Fibroblast of pulmonary artery (primary cell): ENCODE results near the gene CNTNAP5.

ENCODE experiments used
- DNase-seq: peaks from one replicate; pipeline ENCODE4 v3.0.0-alpha.2; 2010; ENCODE audit warnings: low read depth
- H3K4me3 ChIP-seq: replicated peaks from 2 replicates; pipeline ENCODE4 v1.5.1; 2011; ENCODE audit warnings: low read depth, mild to moderate bottlenecking, control low read depth, low read length, moderate library complexity
- TF ChIP-seq, protein P1 (sequence below): IDR thresholded peaks from 2 replicates; pipeline ENCODE4 v1.5.1; 2011; ENCODE audit warnings: mild to moderate bottlenecking, control low read depth, low read length, inconsistent platforms; ENCODE audit errors: missing control alignments

Gene CNTNAP5

DNA sequence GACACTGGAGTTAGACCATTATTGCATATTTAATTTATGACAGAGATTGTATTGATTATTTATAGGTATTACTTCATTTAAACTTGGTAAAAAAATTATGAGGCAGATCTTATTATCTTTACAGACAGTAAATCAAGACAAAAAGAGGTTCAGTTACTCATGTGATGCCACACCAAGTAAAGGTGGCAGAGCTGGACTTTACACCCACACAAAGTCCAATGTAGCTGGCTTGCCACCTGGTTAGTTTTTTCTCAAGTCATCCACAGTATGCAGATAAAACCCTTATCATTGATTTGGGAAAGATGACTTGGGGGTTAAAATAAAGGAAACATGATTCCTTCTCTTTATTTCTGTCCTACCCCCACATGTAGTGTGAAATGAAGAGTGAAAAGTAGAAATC lies 137.2 kb downstream of the CNTNAP5 start:
- no peak for DNase-seq
- H3K4me3 ChIP-seq, result no peak overlapping the region
- TF ChIP-seq, protein P1, sequence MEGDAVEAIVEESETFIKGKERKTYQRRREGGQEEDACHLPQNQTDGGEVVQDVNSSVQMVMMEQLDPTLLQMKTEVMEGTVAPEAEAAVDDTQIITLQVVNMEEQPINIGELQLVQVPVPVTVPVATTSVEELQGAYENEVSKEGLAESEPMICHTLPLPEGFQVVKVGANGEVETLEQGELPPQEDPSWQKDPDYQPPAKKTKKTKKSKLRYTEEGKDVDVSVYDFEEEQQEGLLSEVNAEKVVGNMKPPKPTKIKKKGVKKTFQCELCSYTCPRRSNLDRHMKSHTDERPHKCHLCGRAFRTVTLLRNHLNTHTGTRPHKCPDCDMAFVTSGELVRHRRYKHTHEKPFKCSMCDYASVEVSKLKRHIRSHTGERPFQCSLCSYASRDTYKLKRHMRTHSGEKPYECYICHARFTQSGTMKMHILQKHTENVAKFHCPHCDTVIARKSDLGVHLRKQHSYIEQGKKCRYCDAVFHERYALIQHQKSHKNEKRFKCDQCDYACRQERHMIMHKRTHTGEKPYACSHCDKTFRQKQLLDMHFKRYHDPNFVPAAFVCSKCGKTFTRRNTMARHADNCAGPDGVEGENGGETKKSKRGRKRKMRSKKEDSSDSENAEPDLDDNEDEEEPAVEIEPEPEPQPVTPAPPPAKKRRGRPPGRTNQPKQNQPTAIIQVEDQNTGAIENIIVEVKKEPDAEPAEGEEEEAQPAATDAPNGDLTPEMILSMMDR, result no peak

DNA sequence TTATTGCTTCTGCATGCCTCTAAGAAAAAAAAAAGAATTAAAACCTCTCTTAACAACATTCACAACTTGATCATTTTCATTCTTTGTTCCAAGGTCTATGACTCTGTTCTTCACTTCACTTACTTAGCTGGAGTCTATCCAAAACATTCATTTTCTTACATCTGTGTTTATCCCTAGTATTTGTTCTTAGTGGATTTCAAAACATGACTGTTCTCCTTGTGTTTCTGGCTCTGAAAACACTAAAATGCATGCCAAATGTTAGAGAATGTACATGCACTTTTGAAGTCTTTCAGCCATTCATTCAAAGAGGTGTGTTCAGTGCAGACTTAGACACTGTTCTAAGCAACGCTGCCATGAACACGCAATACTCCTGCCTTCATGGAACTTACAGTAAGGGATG lies 138.8 kb downstream of the CNTNAP5 start:
- TF ChIP-seq, protein P1, result no peak
- no peak overlapping the region for H3K4me3 ChIP-seq
- peak; percentile 81 for DNase-seq

GRCh38 chr2:124165698-124166097 lies 140.6 kb downstream of the CNTNAP5 start:
- TF ChIP-seq, protein P1, result no peak
- H3K4me3 ChIP-seq, result no peak overlapping the region

GRCh38 chr2:124171472-124172063 lies 146.5 kb downstream of the CNTNAP5 start:
- H3K4me3 ChIP-seq, result no peak overlapping the region

More at GRCh38 chr2:124165698-124166097, 140.6 kb downstream of the CNTNAP5 start:
- no peak for DNase-seq

DNA sequence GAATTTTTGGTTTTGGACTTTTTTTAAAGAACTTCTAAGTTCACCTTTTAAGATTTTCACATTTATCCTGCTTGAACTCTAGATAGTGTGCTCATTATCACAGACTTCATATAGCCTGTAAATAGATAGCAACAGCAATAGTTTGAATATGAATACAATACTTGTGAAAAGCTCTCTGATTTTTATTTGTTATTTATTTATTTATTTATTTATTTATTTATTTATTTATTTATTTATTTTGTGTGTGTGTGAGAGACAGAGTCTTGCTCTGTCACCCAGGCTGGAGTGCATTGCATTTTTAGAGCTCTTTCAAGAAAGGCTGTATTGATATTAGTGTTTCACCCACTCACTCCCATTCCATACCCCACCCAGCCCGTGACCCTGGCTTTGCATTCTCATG lies 153.6 kb downstream of the CNTNAP5 start:
- DNase-seq, result no peak
- TF ChIP-seq, protein P1, result no peak
- no peak overlapping the region for H3K4me3 ChIP-seq

More at GRCh38 chr2:124171472-124172063, 146.5 kb downstream of the CNTNAP5 start:
- TF ChIP-seq, protein P1, result no peak
- DNase-seq, result no peak

DNA sequence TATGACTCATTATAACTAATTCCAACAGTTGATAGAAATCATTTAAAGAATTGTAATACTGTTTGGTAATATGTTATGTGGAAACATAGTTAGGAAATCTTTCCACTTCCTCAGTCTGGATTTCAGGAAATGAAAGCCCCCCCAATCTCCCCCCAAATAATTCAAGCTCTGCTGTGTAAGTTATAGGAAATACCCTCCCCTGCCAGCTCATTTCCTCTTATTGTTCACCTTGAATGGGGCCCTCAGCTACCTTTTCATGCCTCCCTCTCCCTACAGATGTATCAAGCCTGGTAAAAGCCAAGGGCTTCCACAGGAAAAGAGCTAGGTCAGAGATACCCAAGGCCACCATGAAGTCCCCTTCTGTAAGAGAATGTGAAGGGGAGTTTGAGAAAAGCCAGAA lies 155.5 kb downstream of the CNTNAP5 start:
- H3K4me3 ChIP-seq, result no peak overlapping the region
- peak; percentile 68 for DNase-seq
- TF ChIP-seq, protein P1, result no peak

GRCh38 chr2:124186801-124187200 lies 161.7 kb downstream of the CNTNAP5 start:
- DNase-seq, result no peak
- H3K4me3 ChIP-seq, result no peak overlapping the region
- TF ChIP-seq, protein P1, result no peak
